Measurements from ENCODE around the gene OCRL. TPM values are rescaled to one million over a fixed set of nuclear protein-coding genes. Genes with fewer than 3 reads are reported as not detected.

The OCRL gene
- total RNA-seq, 1 experiment from 2014 or later: 25.4 TPM

DNA sequence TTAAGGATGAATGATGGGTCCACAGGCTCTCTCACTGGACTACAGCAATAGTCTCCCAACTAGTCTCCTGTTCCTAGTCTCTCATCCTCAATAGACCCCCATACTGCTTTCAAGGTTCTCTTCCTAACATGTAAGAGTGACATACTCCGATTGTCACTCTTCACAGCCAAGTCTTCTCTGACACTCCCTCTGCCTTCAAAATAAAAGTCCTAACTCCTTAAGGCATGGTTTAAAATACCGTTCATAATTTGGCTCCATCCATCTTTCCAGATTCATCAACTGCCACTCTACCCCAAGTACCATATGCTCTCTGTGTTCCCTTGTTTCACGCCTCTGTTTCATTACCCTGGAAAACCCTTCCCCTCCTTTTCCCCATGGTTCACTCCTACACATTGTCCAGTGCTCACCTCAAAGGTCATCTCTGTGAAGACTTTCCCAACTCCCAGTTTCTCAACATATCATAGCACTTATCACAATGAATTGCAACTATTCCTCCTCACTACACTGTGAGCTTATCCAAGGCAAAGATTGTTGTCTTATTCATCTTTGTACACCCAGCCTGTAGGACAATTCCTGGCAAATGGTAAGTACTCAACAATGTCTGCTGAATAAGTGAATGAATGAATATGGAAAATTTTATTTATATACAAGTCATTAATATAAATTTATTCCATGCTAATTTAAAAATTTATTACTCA, 42.8 kb upstream of the OCRL start:
- H3K36me3 ChIP-seq (ENCODE audit: insufficient read depth, low read length, poor library complexity, severe bottlenecking): peaks cover 27% of the 10 kb centered on the region
- no peaks in the 10 kb centered on the region for H3K4me1 ChIP-seq (ENCODE audit: insufficient read depth, low read length, poor library complexity, severe bottlenecking)
- H3K4me3 ChIP-seq (ENCODE audit: low read depth, low read length, poor library complexity, severe bottlenecking): no peak overlapping the region
- DNase-seq (ENCODE audit: low spot score): no peak
- BruUV-seq (replicated peaks): no TSS peak
- no peaks in the 10 kb centered on the region for H3K27me3 ChIP-seq (replicated peaks; ENCODE audit: insufficient read depth, low read depth, low read length, poor library complexity)
- no peak for TF ChIP-seq EZH2 (IDR thresholded peaks at IDR 0.05; ENCODE audit: borderline replicate concordance, low read depth, low read length, poor library complexity, severe bottlenecking)
- TF ChIP-seq, protein P1, sequence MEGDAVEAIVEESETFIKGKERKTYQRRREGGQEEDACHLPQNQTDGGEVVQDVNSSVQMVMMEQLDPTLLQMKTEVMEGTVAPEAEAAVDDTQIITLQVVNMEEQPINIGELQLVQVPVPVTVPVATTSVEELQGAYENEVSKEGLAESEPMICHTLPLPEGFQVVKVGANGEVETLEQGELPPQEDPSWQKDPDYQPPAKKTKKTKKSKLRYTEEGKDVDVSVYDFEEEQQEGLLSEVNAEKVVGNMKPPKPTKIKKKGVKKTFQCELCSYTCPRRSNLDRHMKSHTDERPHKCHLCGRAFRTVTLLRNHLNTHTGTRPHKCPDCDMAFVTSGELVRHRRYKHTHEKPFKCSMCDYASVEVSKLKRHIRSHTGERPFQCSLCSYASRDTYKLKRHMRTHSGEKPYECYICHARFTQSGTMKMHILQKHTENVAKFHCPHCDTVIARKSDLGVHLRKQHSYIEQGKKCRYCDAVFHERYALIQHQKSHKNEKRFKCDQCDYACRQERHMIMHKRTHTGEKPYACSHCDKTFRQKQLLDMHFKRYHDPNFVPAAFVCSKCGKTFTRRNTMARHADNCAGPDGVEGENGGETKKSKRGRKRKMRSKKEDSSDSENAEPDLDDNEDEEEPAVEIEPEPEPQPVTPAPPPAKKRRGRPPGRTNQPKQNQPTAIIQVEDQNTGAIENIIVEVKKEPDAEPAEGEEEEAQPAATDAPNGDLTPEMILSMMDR (conservative IDR thresholded peaks at IDR 0.05; ENCODE audit: low read depth, low read length): no peak
- ChIA-PET CTCF (no interaction called here), POLR2A (ENCODE audit: low non-redundant PET) (no interaction called here)
- intact Hi-C loops (cut with micrococcal nuclease; ENCODE audit: unreplicated experiment): no loop called here
- no peak overlapping the region for H3K27ac ChIP-seq (ENCODE audit: low read depth, low read length, poor library complexity, severe bottlenecking)
- no peaks in the 10 kb centered on the region for H3K9me3 ChIP-seq (ENCODE audit: low read depth, low read length, poor library complexity, severe bottlenecking)

GRCh38 chrX:129510331-129510730, 29.7 kb upstream of the OCRL start:
- CTCF ChIA-PET: no interaction called here

GRCh38 chrX:129511689-129512088, 28.4 kb upstream of the OCRL start:
- BruUV-seq (replicated peaks): no TSS peak
- H3K4me1 ChIP-seq (ENCODE audit: insufficient read depth, low read length, poor library complexity, severe bottlenecking): no peaks in the 10 kb centered on the region
- no peak overlapping the region for H3K4me3 ChIP-seq (ENCODE audit: low read depth, low read length, poor library complexity, severe bottlenecking)
- H3K27ac ChIP-seq (ENCODE audit: low read depth, low read length, poor library complexity, severe bottlenecking): no peak overlapping the region
- ChIA-PET POLR2A (ENCODE audit: low non-redundant PET) (no interaction called here), CTCF (no interaction called here)
- intact Hi-C loops (cut with micrococcal nuclease; ENCODE audit: unreplicated experiment): no loop called here
- no peak for DNase-seq (ENCODE audit: low spot score)
- H3K27me3 ChIP-seq (replicated peaks; ENCODE audit: insufficient read depth, low read depth, low read length, poor library complexity): no peaks in the 10 kb centered on the region
- no peak for TF ChIP-seq EZH2 (IDR thresholded peaks at IDR 0.05; ENCODE audit: borderline replicate concordance, low read depth, low read length, poor library complexity, severe bottlenecking)
- TF ChIP-seq, protein P1 (conservative IDR thresholded peaks at IDR 0.05; ENCODE audit: low read depth, low read length): no peak
- no peaks in the 10 kb centered on the region for H3K9me3 ChIP-seq (ENCODE audit: low read depth, low read length, poor library complexity, severe bottlenecking)
- H3K36me3 ChIP-seq (ENCODE audit: insufficient read depth, low read length, poor library complexity, severe bottlenecking): peaks cover 23% of the 10 kb centered on the region

More at GRCh38 chrX:129510331-129510730, 29.7 kb upstream of the OCRL start:
- intact Hi-C loops (cut with micrococcal nuclease; ENCODE audit: unreplicated experiment): no loop called here
- no peaks in the 10 kb centered on the region for H3K4me1 ChIP-seq (ENCODE audit: insufficient read depth, low read length, poor library complexity, severe bottlenecking)
- TF ChIP-seq EZH2 (IDR thresholded peaks at IDR 0.05; ENCODE audit: borderline replicate concordance, low read depth, low read length, poor library complexity, severe bottlenecking): no peak
- TF ChIP-seq, protein P1 (conservative IDR thresholded peaks at IDR 0.05; ENCODE audit: low read depth, low read length): no peak
- no peaks in the 10 kb centered on the region for H3K27me3 ChIP-seq (replicated peaks; ENCODE audit: insufficient read depth, low read depth, low read length, poor library complexity)
- no peak overlapping the region for H3K4me3 ChIP-seq (ENCODE audit: low read depth, low read length, poor library complexity, severe bottlenecking)
- no TSS peak for BruUV-seq (replicated peaks)
- DNase-seq (ENCODE audit: low spot score): no peak
- no peak overlapping the region for H3K27ac ChIP-seq (ENCODE audit: low read depth, low read length, poor library complexity, severe bottlenecking)
- no peaks in the 10 kb centered on the region for H3K9me3 ChIP-seq (ENCODE audit: low read depth, low read length, poor library complexity, severe bottlenecking)
- H3K36me3 ChIP-seq (ENCODE audit: insufficient read depth, low read length, poor library complexity, severe bottlenecking): peaks cover 24% of the 10 kb centered on the region
- POLR2A ChIA-PET (ENCODE audit: low non-redundant PET): no interaction called here
